HG03432 (cell line): ENCODE results near the gene KLK3.
A peak's percentile ranks its signal among the peaks of the same experiment; 100 is the strongest.
"Not testable (repeated sequence)": the region's sequence is repeated elsewhere in the genome, so short reads cannot be mapped to it uniquely, and the experiment has no call there.

Source experiments
- ATAC-seq: cut with Tn5 transposase; IDR thresholded peaks from one replicate; pipeline ENCODE4 v1.9.1; 2021; ENCODE audit warnings: mild to moderate bottlenecking, moderate library complexity; ENCODE audit not compliant: unreplicated experiment

The KLK3 gene

DNA sequence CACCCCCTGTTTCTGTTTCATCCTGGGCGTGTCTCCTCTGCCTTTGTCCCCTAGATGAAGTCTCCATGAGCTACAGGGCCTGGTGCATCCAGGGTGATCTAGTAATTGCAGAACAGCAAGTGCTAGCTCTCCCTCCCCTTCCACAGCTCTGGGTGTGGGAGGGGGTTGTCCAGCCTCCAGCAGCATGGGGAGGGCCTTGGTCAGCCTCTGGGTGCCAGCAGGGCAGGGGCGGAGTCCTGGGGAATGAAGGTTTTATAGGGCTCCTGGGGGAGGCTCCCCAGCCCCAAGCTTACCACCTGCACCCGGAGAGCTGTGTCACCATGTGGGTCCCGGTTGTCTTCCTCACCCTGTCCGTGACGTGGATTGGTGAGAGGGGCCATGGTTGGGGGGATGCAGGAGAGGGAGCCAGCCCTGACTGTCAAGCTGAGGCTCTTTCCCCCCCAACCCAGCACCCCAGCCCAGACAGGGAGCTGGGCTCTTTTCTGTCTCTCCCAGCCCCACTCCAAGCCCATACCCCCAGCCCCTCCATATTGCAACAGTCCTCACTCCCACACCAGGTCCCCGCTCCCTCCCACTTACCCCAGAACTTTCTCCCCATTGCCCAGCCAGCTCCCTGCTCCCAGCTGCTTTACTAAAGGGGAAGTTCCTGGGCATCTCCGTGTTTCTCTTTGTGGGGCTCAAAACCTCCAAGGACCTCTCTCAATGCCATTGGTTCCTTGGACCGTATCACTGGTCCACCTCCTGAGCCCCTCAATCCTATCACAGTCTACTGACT, at the start of gene KLK3:
TSS of gene KLK3 (plus strand) at position 280 of the 775 bp plus-strand sequence. CDS start at position 321, 41 bp downstream.
- no peak for ATAC-seq

DNA sequence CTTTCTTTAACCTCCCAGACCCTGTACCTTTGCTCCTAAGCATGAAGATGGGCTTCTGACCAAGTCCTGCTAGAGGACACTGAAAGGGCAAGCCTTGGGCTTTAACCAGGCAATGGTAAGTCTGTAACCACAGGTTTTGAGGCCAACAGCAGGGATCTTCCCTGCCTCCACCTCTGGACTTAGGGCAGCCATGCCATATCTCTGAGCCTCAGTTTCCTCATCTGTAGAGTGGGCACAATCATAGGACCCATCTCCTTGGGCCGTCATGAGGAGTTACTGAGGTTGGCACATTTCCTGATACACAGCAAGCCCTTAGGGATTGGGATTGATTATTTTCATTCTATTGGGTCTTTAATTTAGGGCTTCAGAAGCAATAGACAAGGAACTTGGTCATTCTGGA, 45.9 kb upstream of the KLK3 start:
- ATAC-seq, result no peak

GRCh38 chr19:50811622-50812238, 43.0 kb upstream of the KLK3 start:
- not testable (repeated sequence) for ATAC-seq

GRCh38 chr19:50812474-50812873, 42.2 kb upstream of the KLK3 start:
- no peak for ATAC-seq

- ATAC-seq, result no peak
Observed at GRCh38 chr19:50814883-50815282, 39.8 kb upstream of the KLK3 start.

- no peak for ATAC-seq
Observed at GRCh38 chr19:50815439-50815838, 39.3 kb upstream of the KLK3 start.

- peak; percentile 56 for ATAC-seq
Observed at GRCh38 chr19:50817941-50818858, 36.5 kb upstream of the KLK3 start.

- no peak for ATAC-seq
Observed at GRCh38 chr19:50818859-50819472, 35.7 kb upstream of the KLK3 start.

DNA sequence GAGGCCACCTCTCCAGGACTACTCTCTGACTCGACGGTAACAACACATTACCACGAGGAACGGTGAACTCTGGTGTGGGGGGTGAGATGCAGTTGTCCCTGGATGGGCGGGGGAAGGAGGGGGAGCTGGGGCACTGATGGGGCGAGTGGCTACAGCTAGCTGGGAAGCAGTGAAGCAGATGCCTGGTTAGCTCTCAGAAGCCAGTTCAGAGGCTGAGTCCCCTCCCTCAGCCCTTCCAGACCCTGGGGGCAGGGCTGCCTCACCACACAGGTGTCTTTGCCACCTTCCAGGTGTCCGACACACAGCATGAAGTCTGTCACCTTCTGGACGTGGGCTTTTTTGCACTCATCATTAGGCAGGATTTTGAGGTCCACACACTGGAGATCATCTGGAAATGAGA, 35.1 kb upstream of the KLK3 start:
- no peak for ATAC-seq

DNA sequence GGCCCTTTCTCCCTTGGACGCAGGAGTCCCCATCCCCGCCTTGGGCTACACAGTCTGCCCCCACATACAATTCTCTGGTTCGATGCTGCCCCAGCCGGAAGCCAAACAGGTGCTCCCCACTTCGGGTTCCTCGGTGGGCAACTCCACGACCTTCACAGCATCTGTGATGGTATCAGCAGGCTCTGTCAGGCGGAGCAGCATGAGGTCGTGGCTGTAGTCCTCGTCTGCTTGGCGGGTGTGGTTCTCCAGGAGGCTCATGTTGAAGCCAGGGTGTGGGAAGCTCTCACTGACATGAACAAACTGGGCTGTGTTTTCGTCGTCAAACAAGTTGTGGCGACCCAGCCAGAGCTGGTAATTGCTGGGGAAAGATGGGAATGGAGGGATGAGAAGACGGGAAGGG, 34.6 kb upstream of the KLK3 start:
- ATAC-seq, result no peak

DNA sequence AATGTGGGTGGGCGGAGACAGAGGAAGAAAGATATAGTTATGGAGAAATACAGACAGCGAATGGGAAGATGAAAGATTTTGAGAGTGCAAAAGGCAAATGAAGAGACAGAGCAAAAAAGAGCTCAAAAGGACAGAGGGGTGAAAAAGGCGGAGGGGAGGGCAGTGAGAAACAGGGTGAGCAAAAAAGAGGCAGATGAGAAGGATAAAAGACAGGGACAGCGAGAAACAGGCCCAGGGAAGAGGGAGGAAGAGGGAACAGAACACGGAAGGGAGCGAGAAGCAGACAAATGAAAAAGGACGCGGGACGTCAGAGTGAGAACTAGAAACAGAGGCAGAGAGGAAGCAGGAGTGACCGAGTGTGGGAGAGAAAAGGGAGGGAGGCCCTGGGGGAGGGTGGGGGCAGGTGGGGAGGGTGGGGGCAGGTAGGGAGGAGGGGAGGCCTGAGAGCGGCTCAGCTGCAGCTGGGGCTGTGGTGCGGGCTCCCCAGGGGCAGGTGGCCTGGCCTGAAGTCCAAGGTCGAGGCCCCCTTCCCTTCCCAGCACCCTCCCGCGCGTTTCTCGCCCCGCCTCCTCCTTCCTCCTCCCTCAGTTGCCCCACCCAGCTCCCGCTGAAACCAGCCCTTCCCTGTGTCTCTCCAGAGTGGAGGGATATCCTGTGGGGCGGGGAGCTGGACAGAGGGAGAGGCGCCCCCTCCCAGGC, 34.0 kb upstream of the KLK3 start:
- ATAC-seq, result no peak

DNA sequence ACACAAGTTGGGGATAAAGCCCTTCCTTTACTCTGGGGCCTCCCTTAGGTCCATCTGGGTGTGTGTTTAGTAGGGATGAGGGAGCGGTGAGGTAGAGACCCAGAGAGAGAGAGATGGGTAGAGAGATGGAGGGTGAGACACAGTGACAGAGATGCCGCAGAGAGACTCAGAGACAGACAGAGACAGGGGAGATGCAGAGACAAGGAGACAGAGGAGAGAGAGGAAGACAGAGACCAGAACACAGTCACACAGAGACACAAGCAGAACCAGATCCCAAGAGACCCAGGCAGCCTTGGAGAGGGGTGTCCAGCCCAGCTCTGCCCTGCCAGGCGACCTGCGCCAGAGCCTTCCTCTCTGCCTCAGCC, 33.5 kb upstream of the KLK3 start:
- ATAC-seq, result no peak

- ATAC-seq, result no peak
Observed at GRCh38 chr19:50821622-50822021, 33.1 kb upstream of the KLK3 start.

DNA sequence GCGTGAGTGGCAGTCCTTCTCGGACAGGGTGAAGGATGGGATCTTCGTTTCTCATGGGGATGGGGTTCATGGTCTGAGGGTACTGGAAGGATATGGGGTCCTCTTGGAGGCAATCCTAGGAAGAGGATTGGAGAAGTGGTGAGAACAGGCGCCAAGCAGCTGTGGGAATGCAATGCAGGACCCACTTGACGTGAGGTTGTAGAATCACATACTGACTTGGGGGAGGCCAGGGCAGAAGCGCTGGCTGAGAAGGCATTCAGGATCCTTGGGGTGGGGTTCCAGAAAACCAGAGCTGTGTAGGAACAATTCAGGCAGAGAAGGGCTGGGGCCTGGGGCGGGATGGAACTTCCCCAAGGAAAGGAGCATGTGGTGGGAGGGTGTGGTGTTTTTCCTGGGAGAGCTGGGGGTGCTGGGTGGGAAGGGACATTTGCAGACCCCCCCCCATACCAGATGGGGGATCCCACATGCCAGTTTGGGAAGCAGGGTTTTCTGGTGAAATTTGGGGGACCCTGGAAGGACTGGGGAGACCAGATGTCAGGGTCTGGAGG, 32.0 kb upstream of the KLK3 start:
- no peak for ATAC-seq

DNA sequence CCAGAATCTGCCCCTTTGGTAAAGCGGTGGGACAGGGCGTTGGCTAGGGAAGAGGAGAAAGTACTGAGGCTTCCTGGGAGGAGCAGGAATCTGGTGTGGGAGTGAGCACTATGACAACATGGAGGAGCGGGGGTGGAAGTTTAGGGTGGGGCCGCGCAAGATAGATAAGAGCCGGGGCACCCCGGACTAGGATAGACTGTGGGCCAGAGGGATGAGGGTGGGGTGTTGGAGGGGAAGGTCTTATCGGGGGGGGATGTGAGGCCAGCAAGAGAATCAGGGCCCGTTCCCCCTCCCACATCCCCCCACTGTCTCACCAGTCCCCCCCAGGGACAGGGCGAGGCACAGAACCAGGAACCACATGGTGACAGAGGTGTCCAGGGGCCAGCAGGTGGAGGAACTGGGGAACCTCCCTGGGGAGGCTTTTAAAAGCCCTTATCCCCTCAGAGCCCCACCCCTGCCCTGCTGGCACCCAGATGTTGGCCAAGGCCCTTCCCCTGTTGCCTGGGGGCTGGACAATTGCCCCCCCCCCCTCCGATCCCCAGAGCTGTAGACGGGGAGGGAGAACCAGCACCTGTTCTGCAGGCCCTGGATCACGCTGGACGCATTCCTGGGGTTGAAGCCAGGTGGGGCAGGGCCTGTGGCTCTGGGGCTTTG, 31.2 kb upstream of the KLK3 start, which contains the start of gene KLK1:
TSS of gene KLK1 (minus strand) at position 399 of the 654 bp plus-strand sequence. CDS start at position 360, 39 bp downstream.
- no peak for ATAC-seq

GRCh38 chr19:50826492-50827240, 28.0 kb upstream of the KLK3 start:
- ATAC-seq, result no peak

GRCh38 chr19:50827476-50827875, 27.2 kb upstream of the KLK3 start:
- no peak for ATAC-seq

DNA sequence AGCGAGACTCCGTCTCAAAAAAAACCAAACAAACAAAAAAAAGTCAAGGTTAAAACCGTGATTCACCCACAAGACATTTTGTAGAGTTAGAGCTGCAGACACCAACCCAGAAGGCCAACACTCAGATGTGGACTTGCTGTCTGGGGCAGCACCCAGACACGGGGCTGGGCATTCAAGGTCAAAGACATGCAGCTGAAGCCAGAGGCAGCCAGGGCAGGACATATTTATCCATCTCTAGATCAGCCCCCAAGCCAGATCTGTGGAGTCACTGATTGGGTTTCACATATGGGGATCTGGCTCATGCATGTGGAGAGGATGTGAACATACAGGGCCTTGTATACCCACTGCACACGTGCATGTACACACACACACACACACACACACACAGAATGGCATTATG, 24.9 kb upstream of the KLK3 start:
- ATAC-seq, result no peak
